ENCODE data around the gene SMYD5.

DNA sequence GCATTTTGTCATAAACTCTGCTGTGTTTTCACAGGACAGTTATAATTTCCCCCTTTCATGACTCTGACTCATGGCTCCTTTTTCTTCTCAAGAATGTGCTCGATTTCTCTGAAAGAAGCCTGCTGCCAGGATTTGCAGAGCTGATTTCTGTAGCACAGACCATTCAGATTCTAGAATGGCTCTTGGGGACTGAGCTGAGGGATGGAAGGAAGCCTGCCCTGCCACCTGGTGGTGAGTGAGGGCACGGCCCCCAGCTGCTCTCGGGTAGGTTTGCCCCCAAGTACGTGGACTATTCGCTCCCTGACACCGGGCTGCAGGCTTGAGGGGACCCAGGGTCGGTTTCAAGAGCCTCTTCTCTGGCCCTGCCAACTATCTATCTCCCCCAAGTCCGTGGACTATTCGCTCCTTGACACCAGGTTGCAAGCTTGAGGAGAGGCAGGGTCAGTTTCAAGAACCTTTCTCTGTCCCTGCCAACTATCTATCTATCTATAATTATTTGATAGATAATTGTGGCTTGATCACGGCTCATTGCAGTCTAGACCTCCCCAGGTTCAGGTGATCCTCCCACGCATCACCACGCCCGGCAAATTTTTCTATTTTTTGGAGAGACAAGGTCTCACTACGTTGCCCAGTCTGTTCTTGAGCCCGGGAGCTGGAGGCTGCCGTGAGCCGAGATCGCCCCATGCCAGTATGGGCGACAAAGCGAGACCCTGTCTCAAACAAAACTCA lies 1.4 kb upstream of the SMYD5 start:
- TF ChIP-seq, protein P1, sequence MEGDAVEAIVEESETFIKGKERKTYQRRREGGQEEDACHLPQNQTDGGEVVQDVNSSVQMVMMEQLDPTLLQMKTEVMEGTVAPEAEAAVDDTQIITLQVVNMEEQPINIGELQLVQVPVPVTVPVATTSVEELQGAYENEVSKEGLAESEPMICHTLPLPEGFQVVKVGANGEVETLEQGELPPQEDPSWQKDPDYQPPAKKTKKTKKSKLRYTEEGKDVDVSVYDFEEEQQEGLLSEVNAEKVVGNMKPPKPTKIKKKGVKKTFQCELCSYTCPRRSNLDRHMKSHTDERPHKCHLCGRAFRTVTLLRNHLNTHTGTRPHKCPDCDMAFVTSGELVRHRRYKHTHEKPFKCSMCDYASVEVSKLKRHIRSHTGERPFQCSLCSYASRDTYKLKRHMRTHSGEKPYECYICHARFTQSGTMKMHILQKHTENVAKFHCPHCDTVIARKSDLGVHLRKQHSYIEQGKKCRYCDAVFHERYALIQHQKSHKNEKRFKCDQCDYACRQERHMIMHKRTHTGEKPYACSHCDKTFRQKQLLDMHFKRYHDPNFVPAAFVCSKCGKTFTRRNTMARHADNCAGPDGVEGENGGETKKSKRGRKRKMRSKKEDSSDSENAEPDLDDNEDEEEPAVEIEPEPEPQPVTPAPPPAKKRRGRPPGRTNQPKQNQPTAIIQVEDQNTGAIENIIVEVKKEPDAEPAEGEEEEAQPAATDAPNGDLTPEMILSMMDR (conservative IDR thresholded peaks at IDR 0.05), result peak; percentile 96
- no peak for TF ChIP-seq EZH2 (IDR thresholded peaks at IDR 0.05; ENCODE audit: low read depth)

Measured in PC-9 (cell line).